Stimulated activated CD8-positive, alpha-beta memory T cell treated with anti-CD3 and anti-CD28 coated beads, Interleukin-7, amount 100 ng/mL, for 24 hours (primary cell): Measurements from ENCODE around the gene SAFB.
A peak's percentile ranks its signal among the peaks of the same experiment; 100 is the strongest.
"Not testable (repeated sequence)": the region's sequence is repeated elsewhere in the genome, so short reads cannot be mapped to it uniquely, and the experiment has no call there.

ENCODE experiments used
- DNase-seq: peaks from one replicate; pipeline ENCODE4 v3.0.0-alpha.2; 2020; ENCODE audit warnings: low read depth

Gene SAFB

GRCh38 chr19:5684694-5685430 lies 62.0 kb downstream of the SAFB start:
- DNase-seq, result no peak

GRCh38 chr19:5686326-5686646 lies 63.4 kb downstream of the SAFB start:
- DNase-seq, result no peak

GRCh38 chr19:5686647-5687359 lies 63.9 kb downstream of the SAFB start:
- peak; percentile 100 for DNase-seq

- DNase-seq, result no peak
These were observed 64.7 kb downstream of the SAFB start for GRCh38 chr19:5687360-5688198.

- not testable (repeated sequence) for DNase-seq
These were observed 65.5 kb downstream of the SAFB start for GRCh38 chr19:5688262-5688881.

- DNase-seq, result peak; percentile 98
These were observed 67.5 kb downstream of the SAFB start, which contains the start of gene RPL36 for GRCh38 chr19:5690125-5690954. RPL36 (plus strand) TSS chr19:5690295; CDS start chr19:5690508, 213 bp downstream.

DNA sequence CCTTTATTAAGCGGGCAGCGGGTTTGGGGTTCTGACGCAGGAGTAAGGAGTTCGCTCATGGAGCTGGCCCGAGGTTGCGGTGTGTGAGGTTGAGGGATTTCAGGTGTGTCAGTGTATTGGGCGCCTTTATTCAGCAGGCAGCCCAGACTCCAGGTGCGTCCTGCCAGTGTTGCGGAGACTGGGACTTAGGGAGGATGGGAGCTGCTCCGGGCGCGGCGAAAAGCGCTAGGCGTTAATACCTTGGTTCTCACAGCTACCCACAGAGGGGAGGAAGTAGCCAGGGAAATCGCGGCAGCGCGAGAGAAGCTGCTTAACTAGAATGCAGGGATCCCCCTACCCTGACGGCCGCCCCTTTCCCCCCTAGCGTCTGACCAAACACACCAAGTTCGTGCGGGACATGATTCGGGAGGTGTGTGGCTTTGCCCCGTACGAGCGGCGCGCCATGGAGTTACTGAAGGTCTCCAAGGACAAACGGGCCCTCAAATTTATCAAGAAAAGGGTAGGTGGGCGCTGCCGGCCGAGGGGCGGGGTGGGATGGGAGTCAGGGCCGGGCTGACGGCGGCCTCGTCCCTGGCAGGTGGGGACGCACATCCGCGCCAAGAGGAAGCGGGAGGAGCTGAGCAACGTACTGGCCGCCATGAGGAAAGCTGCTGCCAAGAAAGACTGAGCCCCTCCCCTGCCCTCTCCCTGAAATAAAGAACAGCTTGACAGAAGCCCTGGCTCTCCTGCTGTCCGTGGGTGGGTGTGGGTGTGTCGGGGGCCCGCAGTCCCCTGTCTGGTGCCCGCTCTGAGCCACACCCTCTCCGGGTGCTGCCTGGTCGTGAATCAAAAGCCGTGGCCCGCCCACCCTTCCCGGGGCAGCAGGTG lies 68.3 kb downstream of the SAFB start:
- DNase-seq, result peak; percentile 25

GRCh38 chr19:5691822-5692722 lies 69.2 kb downstream of the SAFB start:
- DNase-seq, result no peak

- DNase-seq, result no peak
These were observed 69.9 kb downstream of the SAFB start for GRCh38 chr19:5692723-5693194.

GRCh38 chr19:5693195-5694166 lies 70.6 kb downstream of the SAFB start:
- DNase-seq, result no peak

DNA sequence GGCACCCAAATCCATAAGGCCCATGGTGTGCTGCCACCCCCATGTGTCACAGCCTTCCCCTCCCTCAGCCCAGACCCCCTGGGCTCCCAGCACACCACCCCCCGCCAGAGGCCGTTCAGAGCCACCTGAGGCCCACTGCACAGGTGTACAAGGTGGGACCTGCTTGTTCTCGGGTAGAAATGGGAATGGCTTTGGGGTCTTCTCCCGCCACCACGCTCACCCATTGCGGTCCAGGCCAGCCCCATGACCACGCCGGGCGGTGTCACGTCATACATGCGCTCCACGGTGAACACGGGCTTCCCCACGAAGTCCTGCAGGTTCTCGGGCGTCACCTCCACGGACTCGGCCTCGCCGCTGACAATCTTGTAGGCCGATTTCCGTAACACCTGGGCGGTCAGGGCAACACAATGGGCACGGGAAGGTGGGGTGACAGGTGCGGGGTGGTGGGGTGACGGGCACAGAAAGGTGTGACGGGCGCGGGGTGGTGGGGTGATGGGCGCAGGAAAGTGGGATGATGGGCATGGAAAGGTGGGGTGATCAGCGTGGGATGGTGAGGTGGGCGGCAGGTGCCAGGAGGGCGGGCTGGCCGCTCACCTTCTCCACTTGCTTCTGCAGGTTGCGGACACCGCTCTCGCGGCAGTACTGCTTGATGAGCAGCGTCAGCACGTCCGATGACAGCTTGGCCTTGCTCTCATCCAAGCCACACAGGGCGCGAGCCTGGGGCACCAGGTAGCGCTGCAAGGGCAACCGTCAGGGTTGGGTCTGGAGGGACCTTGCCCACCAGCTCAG lies 71.5 kb downstream of the SAFB start:
- DNase-seq, result no peak

DNA sequence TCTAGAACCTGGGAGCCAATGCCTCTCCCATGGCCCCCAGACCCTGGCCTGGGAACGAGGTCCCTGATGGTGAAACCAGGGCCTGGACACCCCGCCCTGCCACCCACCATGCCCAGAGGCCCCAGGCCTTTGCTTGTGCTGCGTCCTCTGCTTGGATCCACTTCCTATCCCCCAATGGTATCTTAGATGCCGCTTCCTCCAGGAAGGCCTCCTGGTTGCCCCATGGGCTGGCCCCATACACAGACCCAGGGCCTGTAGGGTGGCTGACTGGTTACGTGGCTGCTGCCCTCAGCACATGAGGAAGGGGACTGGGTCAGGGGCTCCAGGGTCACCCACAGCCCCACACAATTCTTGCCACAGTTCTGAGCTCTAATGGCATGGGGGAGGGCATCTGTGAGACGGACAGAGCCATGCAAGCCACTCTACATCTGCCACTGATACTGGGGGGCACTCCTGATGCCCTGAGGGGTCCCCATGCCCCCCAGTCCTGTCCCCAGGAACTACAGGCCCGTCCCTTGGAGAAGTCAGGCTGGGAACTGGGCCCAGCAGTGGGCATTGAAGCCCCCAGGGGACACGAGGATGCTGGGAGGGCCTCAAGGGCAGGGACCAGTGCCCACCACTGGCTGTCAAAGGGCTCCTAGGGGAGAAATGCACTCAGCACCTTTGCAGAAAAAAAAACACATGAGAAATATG lies 72.2 kb downstream of the SAFB start:
- DNase-seq, result no peak

DNA sequence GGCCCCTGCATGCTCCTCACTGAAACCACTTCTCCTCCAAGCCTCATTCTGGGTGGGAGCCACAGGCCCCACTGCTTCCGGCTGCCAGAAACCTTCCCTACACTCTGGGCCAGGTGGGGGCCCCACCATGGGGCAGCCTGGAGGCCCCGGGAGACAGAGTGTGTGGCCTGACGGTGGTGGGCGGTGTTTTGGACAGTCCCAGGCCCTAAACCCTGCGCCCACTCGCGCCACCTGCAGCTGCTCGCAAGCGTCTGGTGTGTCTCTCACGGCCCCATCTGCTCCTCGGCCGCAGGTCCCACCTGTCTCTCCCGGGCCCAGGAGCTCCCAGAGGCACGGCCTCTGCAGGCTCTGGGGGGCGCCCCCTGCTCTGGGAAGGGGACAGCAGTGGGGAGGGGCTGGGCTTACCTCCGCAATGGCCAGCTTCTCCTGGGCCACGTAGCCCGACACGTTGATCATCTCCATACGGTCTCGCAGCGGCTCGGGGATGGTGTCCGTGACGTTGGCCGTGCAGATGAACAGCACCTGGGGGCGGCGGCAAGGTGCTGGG lies 72.8 kb downstream of the SAFB start:
- DNase-seq, result no peak

- DNase-seq, result no peak
These were observed 73.5 kb downstream of the SAFB start for GRCh38 chr19:5696196-5697021.
